GM12873 (cell line): ENCODE data around the gene MRS2.

ENCODE experiments used
- TF ChIP-seq, protein P1 (sequence below): IDR thresholded peaks from 2 replicates; pipeline ENCODE4 v1.5.1; 2012; ENCODE audit warnings: low read depth, mild to moderate bottlenecking, moderate library complexity, low read length, control low read depth; ENCODE audit not compliant: insufficient read depth; ENCODE audit errors: missing control alignments

MRS2 gene

DNA sequence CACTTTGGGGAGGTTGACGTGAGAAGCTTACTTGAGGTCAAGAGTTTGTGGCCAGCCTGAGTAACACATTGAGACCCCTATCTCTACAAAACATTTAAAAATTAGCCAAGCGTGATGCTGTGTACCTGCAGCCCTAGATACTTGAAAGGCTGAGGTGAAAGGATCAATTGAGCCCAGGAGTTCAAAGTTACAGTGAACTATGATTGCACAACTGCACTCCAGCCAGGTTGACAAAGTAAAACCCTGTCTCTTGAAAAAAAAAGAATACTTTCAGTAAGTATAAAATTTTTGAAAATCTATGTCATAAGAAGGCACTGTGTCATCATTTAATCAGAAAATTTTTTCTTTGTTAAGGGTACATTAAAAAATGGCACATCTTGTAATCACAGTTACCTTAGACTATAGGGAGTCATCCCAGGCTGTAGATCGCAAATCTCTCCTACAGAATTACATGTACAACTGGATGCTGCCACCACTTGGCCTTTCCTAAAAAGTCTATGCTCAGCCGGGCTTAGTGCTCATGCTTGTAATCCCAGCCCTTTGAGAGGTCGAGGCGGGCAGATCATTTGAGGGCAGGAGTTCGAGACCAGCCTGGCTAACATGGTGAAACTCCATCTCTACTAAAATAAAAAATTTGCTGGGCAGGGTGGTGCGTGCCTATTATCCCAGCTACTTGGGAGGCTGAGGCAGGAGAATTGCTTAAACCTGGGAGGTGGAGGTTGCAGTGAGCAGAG lies 17.0 kb upstream of the MRS2 start:
- TF ChIP-seq, protein P1, sequence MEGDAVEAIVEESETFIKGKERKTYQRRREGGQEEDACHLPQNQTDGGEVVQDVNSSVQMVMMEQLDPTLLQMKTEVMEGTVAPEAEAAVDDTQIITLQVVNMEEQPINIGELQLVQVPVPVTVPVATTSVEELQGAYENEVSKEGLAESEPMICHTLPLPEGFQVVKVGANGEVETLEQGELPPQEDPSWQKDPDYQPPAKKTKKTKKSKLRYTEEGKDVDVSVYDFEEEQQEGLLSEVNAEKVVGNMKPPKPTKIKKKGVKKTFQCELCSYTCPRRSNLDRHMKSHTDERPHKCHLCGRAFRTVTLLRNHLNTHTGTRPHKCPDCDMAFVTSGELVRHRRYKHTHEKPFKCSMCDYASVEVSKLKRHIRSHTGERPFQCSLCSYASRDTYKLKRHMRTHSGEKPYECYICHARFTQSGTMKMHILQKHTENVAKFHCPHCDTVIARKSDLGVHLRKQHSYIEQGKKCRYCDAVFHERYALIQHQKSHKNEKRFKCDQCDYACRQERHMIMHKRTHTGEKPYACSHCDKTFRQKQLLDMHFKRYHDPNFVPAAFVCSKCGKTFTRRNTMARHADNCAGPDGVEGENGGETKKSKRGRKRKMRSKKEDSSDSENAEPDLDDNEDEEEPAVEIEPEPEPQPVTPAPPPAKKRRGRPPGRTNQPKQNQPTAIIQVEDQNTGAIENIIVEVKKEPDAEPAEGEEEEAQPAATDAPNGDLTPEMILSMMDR = no peak

DNA sequence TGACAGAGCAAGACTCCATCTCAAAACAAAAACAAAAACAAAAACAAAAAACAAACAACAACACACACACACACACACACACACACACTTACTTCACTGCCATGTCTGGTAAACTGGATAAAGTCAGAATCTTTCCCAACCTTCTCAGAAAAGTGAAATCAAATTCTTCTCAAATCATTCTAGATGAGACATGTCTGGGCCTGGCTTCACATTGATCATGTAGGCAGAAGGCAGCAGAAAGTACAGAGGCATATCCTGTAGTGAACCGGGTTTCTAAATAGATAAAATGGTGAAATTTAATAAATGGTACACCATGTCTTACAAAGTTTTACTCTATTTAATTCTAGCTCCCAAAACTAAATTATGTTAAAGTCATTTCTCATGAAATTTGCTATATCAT lies 14.9 kb upstream of the MRS2 start:
- TF ChIP-seq, protein P1 = no peak

DNA sequence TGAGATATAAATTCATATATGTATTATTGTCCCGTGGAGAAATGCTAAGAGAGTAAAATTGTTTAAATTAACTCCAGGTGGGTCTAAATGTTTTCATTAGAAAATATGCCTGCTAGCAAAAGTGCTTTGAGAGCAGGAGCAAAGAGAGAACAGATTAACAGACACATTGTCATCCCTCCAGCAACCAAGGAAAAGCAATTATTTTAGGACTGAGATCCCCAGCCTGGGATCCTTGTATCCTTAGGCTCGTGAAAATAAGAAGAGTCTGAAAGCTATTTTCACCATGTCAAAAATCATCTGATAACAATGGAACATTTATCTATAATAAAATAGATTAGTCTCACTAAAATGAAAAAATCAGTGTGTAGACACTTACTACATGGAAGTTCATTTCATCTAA lies 11.5 kb upstream of the MRS2 start:
- TF ChIP-seq, protein P1 = no peak

- TF ChIP-seq, protein P1 = no peak
These were observed 10.9 kb upstream of the MRS2 start for GRCh38 chr6:24391756-24392405.

DNA sequence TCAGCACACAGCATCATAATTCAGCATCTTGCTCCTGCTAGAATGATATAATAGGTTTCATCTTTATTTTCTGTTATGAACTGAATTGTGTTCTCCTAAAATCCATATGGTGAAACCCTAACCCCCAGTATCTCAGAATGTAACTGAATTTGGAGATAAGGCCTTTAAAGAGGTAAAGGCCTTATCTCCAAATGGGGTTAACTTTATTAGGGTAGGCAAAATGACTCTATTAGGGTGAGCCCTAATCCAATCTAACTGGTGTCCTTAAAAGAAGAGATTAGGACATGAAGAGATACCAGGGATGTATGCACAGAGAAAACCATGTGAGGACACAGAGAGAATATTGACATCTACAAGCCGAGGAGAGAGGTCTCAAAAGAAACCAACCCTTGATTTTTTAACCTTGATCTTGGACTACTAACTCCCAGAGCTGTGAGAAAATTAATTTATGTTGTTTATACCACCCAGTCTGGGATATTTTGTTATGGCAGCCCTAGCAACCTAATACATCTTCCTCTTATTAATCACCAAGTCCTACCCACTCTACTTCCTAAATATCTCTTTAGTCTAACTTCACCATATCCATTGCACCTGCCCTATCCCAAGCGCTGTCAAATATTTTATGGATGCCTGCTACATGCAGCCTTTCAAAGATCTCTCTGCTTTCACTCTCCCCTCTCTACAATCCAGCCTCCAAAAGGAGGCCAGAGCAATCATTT lies 8.5 kb upstream of the MRS2 start:
- TF ChIP-seq, protein P1 = no peak

GRCh38 chr6:24394780-24395437 lies 7.8 kb upstream of the MRS2 start:
- TF ChIP-seq, protein P1 = no peak

DNA sequence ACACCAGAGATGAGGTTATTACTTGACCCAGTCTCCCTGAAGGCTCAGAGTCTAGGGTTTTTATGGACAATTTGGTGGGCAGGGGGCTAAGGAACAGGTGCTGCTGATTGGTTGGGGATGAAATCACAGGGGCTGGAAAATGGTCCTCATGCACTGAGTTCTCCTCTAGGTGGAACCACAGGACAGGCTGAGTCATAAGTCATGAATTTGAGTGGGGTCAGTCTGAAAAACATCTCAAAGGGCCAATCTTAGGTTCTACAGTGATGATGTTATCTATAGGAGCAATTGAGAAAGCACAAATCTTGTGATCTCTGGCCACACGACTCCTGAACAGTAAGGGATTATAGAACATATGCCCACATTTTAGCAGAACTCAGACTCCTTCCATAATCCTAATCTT lies 5.9 kb upstream of the MRS2 start:
- TF ChIP-seq, protein P1 = no peak
